Small intestine (tissue), 7 donors: ENCODE results near the gene MCM3. TPM values are rescaled to one million over a fixed set of nuclear protein-coding genes. Genes with fewer than 3 reads are reported as not detected.
A peak's percentile ranks its signal among the peaks of the same experiment; 100 is the strongest.

Experiments
- DNase-seq, 2 donors: peaks; one replicate each; pipeline versions ENCODE4 v3.0.0 to v3.0.0-alpha.2; 2013
- FAIRE-seq: peaks from 2 replicates; lab custom pipeline; 2012; peaks lifted over from hg19 to GRCh38; lab: Jason Lieb, UNC
- H3K27ac ChIP-seq, 3 donors: one replicate each; pipeline ENCODE4 v1.5.1; 2013; ENCODE audit warnings: low read length in 2 of 3, mild to moderate bottlenecking in 2 of 3, control low read depth in 1 of 3, inconsistent platforms in 1 of 3, low read depth in 1 of 3, moderate library complexity in 1 of 3
- H3K27me3 ChIP-seq, 3 donors: one replicate each; pipeline ENCODE4 v1.6.1; 2013; ENCODE audit warnings: low read length in 3 of 3, inconsistent platforms in 1 of 3; ENCODE audit not compliant: control insufficient read depth in 3 of 3, insufficient read depth in 3 of 3
- H3K36me3 ChIP-seq, 3 donors: one replicate each; pipeline ENCODE4 v1.6.1; 2013; ENCODE audit warnings: low read length in 3 of 3, inconsistent platforms in 1 of 3, low read depth in 1 of 3, mild to moderate bottlenecking in 1 of 3, moderate library complexity in 1 of 3; ENCODE audit not compliant: control insufficient read depth in 3 of 3, insufficient read depth in 2 of 3
- H3K4me1 ChIP-seq, 3 donors: one replicate each; pipeline ENCODE4 v1.6.1; 2013; ENCODE audit warnings: low read length in 2 of 3, inconsistent platforms in 1 of 3, low read depth in 1 of 3, mild to moderate bottlenecking in 1 of 3, moderate library complexity in 1 of 3; ENCODE audit not compliant: control insufficient read depth in 3 of 3, insufficient read depth in 2 of 3
- H3K4me3 ChIP-seq, 3 donors: one replicate each; pipeline ENCODE4 v1.5.1; 2013; ENCODE audit warnings: low read length in 3 of 3, control low read depth in 1 of 3, inconsistent platforms in 1 of 3, low read depth in 1 of 3, mild to moderate bottlenecking in 1 of 3, moderate library complexity in 1 of 3
- H3K9me3 ChIP-seq, 2 donors: one replicate each; pipeline ENCODE4 v1.6.1; 2013; ENCODE audit warnings: low read depth in 1 of 2, low read length in 1 of 2; ENCODE audit not compliant: control insufficient read depth in 2 of 2, insufficient read depth in 1 of 2
- whole genome bisulfite sequencing, 3 donors: extraction: QIAGEN DNeasy Blood & Tissue Kit; methylation state at CpG; one replicate each; pipeline ENCODE4 v1.1.7; 2013; 5-methylcytosine and 5-hydroxymethylcytosine counted together
- polyA plus RNA-seq, 4 donors: library from polyadenylated mRNA; stranded (reverse) in 3 of 4; unstranded in 1 of 4; fragments of 200-250 nt in 3 of 4; fragments of 120-200 nt in 1 of 4; gene quantifications; one replicate each; pipeline versions ENCODE4 v1.2.1 to v1.2.3, GENCODE V29; 2013
- donor health status: healthy with polysubstance abuse.
- donor health status: control.
- donor health status: control.
- donor health status: Bipolar disorder and iron deficiency.
- donor health status: healthy.

Gene MCM3
- polyA plus RNA-seq, 4 donors = 9.4 to 58.0 (median 29.0) TPM

DNA sequence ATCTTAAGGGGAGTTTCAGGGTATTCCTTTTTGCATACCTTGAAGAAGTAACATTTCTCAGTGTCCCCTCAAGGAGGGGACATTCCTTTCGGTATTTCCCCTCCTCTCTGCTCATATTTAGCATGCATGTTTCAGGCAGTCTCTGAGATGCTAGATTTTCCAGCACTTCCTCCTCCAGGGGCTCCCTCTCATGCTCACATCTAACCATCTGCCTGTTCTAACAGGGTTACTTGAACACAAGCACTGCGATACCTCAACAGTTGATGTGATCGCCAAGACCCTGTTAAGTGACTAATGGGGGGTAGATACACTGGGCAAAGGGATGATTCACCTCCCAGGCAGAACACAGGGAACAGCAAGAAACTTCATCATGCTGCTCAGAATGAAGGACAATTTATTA is 12.9 kb upstream of the MCM3 start:
- FAIRE-seq (no peak), DNase-seq (no peak)
- H3K4me3 ChIP-seq = no peak overlapping the region
- H3K9me3 ChIP-seq = peaks cover 0 to 19% of the 10 kb centered on the region in 2 donors
- no peaks in the 10 kb centered on the region for H3K27me3 ChIP-seq
- H3K27ac ChIP-seq = no peak overlapping the region
- H3K36me3 ChIP-seq = no peaks in the 10 kb centered on the region
- 76 to 92% (median 90%) methylated on average over 3 of the region's 3 CpGs for WGBS, 3 donors
- H3K4me1 ChIP-seq = no peaks in the 10 kb centered on the region

- no peak for DNase-seq
Observed at GRCh38 chr6:52293067-52293466, 8.5 kb upstream of the MCM3 start.

DNA sequence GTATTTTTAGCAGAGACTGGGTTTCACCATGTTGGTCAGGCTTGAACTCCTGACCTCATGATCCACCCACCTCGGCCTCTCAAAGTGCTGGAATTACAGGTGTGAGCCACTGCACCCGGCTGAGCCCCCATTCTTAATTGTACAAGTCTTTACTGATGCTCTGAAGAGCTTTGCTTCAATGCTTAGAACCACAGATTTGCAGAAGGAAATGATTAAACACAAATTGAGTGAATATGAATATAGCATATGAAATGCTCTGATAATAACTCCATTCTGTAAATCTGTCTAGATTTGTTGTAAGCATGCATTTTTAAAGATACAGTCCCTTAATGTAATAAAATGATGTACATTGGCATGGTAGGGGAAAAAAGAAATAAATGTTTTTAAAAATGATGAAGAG is 4.3 kb upstream of the MCM3 start:
- H3K4me3 ChIP-seq = no peak overlapping the region
- H3K4me1 ChIP-seq = no peaks in the 10 kb centered on the region
- DNase-seq (no peak), FAIRE-seq (no peak)
- WGBS, 3 donors = 77 to 86% (median 83%) methylated on average over 2 of the region's 2 CpGs
- no peaks in the 10 kb centered on the region for H3K36me3 ChIP-seq
- H3K9me3 ChIP-seq = no peaks in the 10 kb centered on the region
- no peak overlapping the region for H3K27ac ChIP-seq
- no peaks in the 10 kb centered on the region for H3K27me3 ChIP-seq

More at GRCh38 chr6:52293067-52293466, 8.5 kb upstream of the MCM3 start:
- H3K27me3 ChIP-seq = no peaks in the 10 kb centered on the region
- no peaks in the 10 kb centered on the region for H3K4me1 ChIP-seq
- H3K27ac ChIP-seq = no peak overlapping the region
- FAIRE-seq = no peak
- peaks cover 0 to 9% of the 10 kb centered on the region in 2 donors for H3K9me3 ChIP-seq
- H3K4me3 ChIP-seq = no peak overlapping the region
- no peaks in the 10 kb centered on the region for H3K36me3 ChIP-seq

GRCh38 chr6:52288216-52288615 is 3.7 kb upstream of the MCM3 start:
- Histone ChIP-seq H3K9me3 (no peaks in the 10 kb centered on the region), H3K36me3 (no peaks in the 10 kb centered on the region), H3K27me3 (no peaks in the 10 kb centered on the region), H3K4me1 (no peaks in the 10 kb centered on the region), H3K4me3 (no peak overlapping the region), H3K27ac (no peak overlapping the region)
- FAIRE-seq = no peak
- DNase-seq = no peak
- 86 to 90% (median 87%) methylated on average over 7 of the region's 7 CpGs for WGBS, 3 donors

DNA sequence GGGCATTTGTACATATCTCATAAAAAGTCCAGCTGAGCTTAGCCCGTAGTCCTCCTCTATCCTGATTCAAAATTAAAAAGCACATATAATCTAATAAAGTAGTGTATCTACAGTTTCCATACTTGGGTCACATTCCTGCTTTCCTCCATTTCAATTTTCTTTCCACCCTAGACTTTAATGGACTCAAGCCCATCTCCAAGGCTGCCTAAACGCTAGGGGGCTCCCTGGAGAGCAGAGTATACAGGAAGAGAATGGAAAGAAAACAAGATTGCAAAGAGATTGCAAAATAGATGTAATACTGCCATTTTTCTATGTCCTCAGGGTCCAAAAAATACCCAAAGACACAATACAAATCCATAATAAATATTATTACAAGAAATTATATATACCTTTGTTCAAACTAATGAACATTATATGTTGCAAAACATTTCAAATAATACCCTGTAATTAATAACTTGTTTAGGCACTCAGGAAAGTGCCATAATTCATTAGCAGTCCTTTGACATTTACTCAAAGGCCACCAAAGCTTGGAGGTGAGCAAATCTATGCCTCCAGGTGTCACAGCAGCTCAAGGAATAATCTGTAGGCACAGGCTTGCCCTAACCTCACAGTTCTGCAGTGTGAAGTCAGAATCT is 2.4 kb upstream of the MCM3 start:
- Histone ChIP-seq H3K4me3 (no peak overlapping the region), H3K4me1 (no peaks in the 10 kb centered on the region), H3K27ac (peak overlapping the region in 1 of 3 donors; percentile 68), H3K36me3 (peaks cover 0 to 6% (median 4%) of the 10 kb centered on the region in 3 donors), H3K9me3 (no peaks in the 10 kb centered on the region), H3K27me3 (no peaks in the 10 kb centered on the region)
- WGBS, 3 donors = 14 to 21% (median 17%) methylated on average over 2 of the region's 2 CpGs
- FAIRE-seq (no peak), DNase-seq (peak; percentile 74 to 76)

DNA sequence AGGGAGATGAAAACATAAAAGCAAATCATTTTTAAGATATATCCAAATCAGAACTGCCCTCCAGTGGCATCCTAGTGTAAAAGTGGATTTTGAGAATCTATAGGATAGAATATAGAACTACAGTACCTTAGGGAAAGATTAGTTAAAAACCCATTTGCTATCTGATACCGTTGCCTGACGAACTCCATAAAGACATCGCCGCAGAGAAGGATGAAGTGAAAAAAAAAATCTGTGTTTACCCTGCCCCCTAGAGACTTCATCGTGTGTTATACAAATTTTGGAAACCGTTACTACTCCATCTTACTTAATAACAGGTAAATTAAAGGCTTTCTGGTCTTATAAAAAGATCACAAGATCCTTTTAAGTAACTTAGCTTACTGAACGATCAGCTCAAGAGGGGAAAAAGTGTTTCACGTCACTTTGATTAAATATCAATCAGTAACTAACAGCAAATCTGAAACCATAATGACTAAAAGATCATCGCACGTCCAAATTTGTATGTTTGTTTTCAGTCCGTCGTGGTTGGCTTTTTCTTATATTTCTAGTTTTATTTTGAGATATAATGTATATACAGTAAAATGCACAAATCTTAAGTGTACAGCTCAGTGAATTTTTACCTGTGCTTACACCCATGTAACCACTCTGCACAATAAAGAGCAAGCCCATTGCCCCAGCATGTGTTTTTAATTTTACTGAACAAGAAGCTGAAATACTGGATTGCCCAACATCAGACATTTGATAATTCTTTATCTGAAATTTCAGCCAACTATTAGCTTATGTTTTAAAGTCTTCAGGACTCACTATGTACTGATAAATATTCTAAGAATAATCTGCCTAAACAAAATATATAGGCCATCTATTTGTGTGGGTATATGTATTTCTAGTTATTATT is 881 bp upstream of the MCM3 start:
- H3K36me3 ChIP-seq = peaks cover 0 to 12% (median 4%) of the 10 kb centered on the region in 3 donors
- peak overlapping the region in 1 of 3 donors; percentile 50 for H3K4me3 ChIP-seq
- DNase-seq (no peak), FAIRE-seq (no peak)
- H3K4me1 ChIP-seq = no peaks in the 10 kb centered on the region
- 7 to 12% (median 12%) methylated on average over 12 of the region's 12 CpGs for WGBS, 3 donors
- no peaks in the 10 kb centered on the region for H3K9me3 ChIP-seq
- no peaks in the 10 kb centered on the region for H3K27me3 ChIP-seq
- H3K27ac ChIP-seq = peak overlapping the region; percentile 16 to 82 (median 49)

DNA sequence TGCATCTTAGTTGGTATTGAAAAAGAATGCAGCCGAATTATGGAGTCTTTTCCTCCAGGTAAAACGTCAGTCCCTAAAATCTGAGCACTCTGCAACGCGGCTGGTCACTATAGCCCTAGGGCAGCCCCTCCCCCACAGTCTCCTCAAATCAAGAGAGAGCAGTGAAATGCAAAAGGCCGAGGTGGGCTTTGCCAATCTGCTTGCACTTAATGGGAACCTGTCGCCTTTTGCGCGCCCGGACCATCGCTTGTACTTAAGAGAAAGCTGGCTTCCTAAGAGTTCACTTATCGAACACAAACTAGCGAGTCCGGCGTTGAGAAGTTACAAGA is 447 bp downstream of the MCM3 start:
- 0 to 1% (median 0%) methylated on average over 14 of the region's 14 CpGs for WGBS, 3 donors
- no peak for FAIRE-seq
- Histone ChIP-seq H3K27ac (peak overlapping the region; percentile 44 to 82 (median 64)), H3K27me3 (no peaks in the 10 kb centered on the region), H3K4me3 (peak overlapping the region; percentile 61 to 97 (median 65)), H3K9me3 (no peaks in the 10 kb centered on the region), H3K36me3 (peaks cover 0 to 15% (median 7%) of the 10 kb centered on the region in 3 donors), H3K4me1 (no peaks in the 10 kb centered on the region)
- no peak for DNase-seq

- H3K4me3 ChIP-seq = peak overlapping the region in 1 of 3 donors; percentile 7
Observed at GRCh38 chr6:52283111-52283510, 1.4 kb downstream of the MCM3 start.

More at GRCh38 chr6:52283111-52283510, 1.4 kb downstream of the MCM3 start:
- peaks cover 2 to 15% (median 11%) of the 10 kb centered on the region in 3 donors for H3K36me3 ChIP-seq
- no peak overlapping the region for H3K27ac ChIP-seq
- H3K27me3 ChIP-seq = no peaks in the 10 kb centered on the region
- no peaks in the 10 kb centered on the region for H3K4me1 ChIP-seq
- no peaks in the 10 kb centered on the region for H3K9me3 ChIP-seq
- DNase-seq (no peak), FAIRE-seq (no peak)
- WGBS, 3 donors = 18 to 42% (median 20%) methylated on average over 6 of the region's 6 CpGs
